HEK293T (cell line): ENCODE results near the gene SLC18B1.

ENCODE experiments used
- CTCF ChIA-PET: fragments of 350-600 bp; formaldehyde crosslinking; extraction: SDS; loops from one replicate; lab custom pipeline; 2021; ENCODE audit warnings: antibody characterized with exemption, inconsistent platforms; lab: Yijun Ruan, JAX
- POLR2A ChIA-PET: fragments of 350-600 bp; formaldehyde crosslinking; extraction: SDS; loops from one replicate; lab custom pipeline; 2020; ENCODE audit warnings: antibody characterized with exemption, inconsistent platforms; lab: Yijun Ruan, JAX
- DNase-seq: peaks from one replicate; pipeline ENCODE4 v3.0.0; 2012; ENCODE audit warnings: mixed read lengths; ENCODE audit errors: extremely low spot score
- ARNT ChIP-seq: fragments of 450-650 bp; IDR thresholded peaks from 2 replicates; pipeline ENCODE4 v1.6.1; 2017; ENCODE audit warnings: mild to moderate bottlenecking
- BHLHE40 ChIP-seq: fragments of 450-650 bp; IDR thresholded peaks from 2 replicates; pipeline ENCODE4 v1.6.1; 2016; ENCODE audit warnings: mild to moderate bottlenecking, moderate library complexity, borderline replicate concordance
- CTBP1 ChIP-seq: fragments of 450-650 bp; IDR thresholded peaks from 2 replicates; pipeline ENCODE4 v1.6.1; 2016; ENCODE audit warnings: borderline replicate concordance
- ELF4 ChIP-seq: fragments of 450-650 bp; IDR thresholded peaks from 2 replicates; pipeline ENCODE4 v1.6.1; 2017; ENCODE audit warnings: antibody characterized with exemption
- FOXA1 ChIP-seq: fragments of 450-650 bp; IDR thresholded peaks from 2 replicates; pipeline ENCODE4 v1.6.1; 2016; ENCODE audit warnings: mild to moderate bottlenecking
- FOXK2 ChIP-seq: fragments of 450-650 bp; IDR thresholded peaks from 2 replicates; pipeline ENCODE4 v1.6.1; 2016; ENCODE audit warnings: mild to moderate bottlenecking
- FOXM1 ChIP-seq: fragments of 450-650 bp; IDR thresholded peaks from 2 replicates; pipeline ENCODE4 v1.6.1; 2017; ENCODE audit warnings: mild to moderate bottlenecking, borderline replicate concordance
- HDGF ChIP-seq: fragments of 450-650 bp; IDR thresholded peaks from 2 replicates; pipeline ENCODE4 v1.6.1; 2017; ENCODE audit warnings: antibody characterized with exemption, borderline replicate concordance
- L3MBTL2 ChIP-seq: fragments of 450-650 bp; conservative IDR thresholded peaks from 2 replicates; pipeline ENCODE4 v1.6.1; 2016; ENCODE audit warnings: mild to moderate bottlenecking
- LEF1 ChIP-seq: fragments of 450-650 bp; IDR thresholded peaks from 2 replicates; pipeline ENCODE4 v1.6.1; 2017; ENCODE audit warnings: mild to moderate bottlenecking, borderline replicate concordance
- NFRKB ChIP-seq: fragments of 450-650 bp; IDR thresholded peaks from 2 replicates; pipeline ENCODE4 v1.6.1; 2016; ENCODE audit warnings: mild to moderate bottlenecking, moderate library complexity
- PKNOX1 ChIP-seq: fragments of 450-650 bp; IDR thresholded peaks from 2 replicates; pipeline ENCODE4 v1.6.1; 2016
- SP1 ChIP-seq: fragments of 450-650 bp; IDR thresholded peaks from 2 replicates; pipeline ENCODE4 v1.6.1; 2017
- SUZ12 ChIP-seq: fragments of 450-650 bp; IDR thresholded peaks from 2 replicates; pipeline ENCODE4 v1.6.1; 2016; ENCODE audit warnings: mild to moderate bottlenecking
- TARDBP ChIP-seq: fragments of 450-650 bp; IDR thresholded peaks from 2 replicates; pipeline ENCODE4 v1.6.1; 2016
- ZNF384 ChIP-seq: fragments of 450-650 bp; IDR thresholded peaks from 2 replicates; pipeline ENCODE4 v1.6.1; 2016

The SLC18B1 gene

DNA sequence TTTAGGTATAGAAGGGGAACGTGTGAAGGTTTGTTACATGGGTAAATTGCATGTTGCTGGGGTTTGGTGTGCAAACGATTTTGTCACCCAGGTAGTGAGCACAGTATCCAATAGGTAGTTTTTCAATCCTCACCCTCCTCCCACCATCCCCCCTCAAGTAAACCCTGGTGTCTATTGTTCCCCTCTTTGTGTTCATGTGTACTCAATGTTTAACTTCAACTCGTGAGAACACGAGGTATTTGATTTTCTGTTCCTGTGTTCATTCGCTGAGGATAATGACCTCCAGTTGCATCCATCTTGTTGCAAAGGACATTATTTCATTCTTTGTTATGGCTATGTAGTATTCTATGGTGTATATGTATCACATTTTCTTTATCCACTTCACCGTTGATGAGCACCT, 73.0 kb downstream of the SLC18B1 start:
- TF ChIP-seq ELF4 (no peak), PKNOX1 (no peak), L3MBTL2 (no peak), SUZ12 (no peak), NFRKB (no peak), SP1 (no peak), FOXM1 (no peak), FOXK2 (no peak), FOXA1 (no peak), CTBP1 (no peak), HDGF (no peak), TARDBP (no peak), LEF1 (no peak), ZNF384 (no peak), ARNT (no peak), BHLHE40 (no peak)
- no peak for DNase-seq
- POLR2A ChIA-PET, result no interaction called here
- CTCF ChIA-PET, result no interaction called here

- CTCF ChIA-PET, result no interaction called here
- DNase-seq, result no peak
- TF ChIP-seq ZNF384, result no peak
- TF ChIP-seq ARNT, result no peak
- TF ChIP-seq PKNOX1, result no peak
- no peak for TF ChIP-seq SUZ12
- no peak for TF ChIP-seq LEF1
- TF ChIP-seq SP1, result no peak
- TF ChIP-seq CTBP1, result no peak
- no peak for TF ChIP-seq L3MBTL2
- no peak for TF ChIP-seq TARDBP
- TF ChIP-seq HDGF, result no peak
- TF ChIP-seq BHLHE40, result no peak
- TF ChIP-seq FOXM1, result no peak
- TF ChIP-seq FOXA1, result no peak
- no peak for TF ChIP-seq NFRKB
- TF ChIP-seq ELF4, result no peak
- TF ChIP-seq FOXK2, result no peak
- POLR2A ChIA-PET, result no interaction called here
These were observed 78.5 kb downstream of the SLC18B1 start for GRCh38 chr6:132719736-132720448.
